ENCODE data around the gene STRA6.

GRCh38 chr15:74158855-74159650 lies 43.5 kb downstream of the STRA6 start:
- TF ChIP-seq, protein P1, sequence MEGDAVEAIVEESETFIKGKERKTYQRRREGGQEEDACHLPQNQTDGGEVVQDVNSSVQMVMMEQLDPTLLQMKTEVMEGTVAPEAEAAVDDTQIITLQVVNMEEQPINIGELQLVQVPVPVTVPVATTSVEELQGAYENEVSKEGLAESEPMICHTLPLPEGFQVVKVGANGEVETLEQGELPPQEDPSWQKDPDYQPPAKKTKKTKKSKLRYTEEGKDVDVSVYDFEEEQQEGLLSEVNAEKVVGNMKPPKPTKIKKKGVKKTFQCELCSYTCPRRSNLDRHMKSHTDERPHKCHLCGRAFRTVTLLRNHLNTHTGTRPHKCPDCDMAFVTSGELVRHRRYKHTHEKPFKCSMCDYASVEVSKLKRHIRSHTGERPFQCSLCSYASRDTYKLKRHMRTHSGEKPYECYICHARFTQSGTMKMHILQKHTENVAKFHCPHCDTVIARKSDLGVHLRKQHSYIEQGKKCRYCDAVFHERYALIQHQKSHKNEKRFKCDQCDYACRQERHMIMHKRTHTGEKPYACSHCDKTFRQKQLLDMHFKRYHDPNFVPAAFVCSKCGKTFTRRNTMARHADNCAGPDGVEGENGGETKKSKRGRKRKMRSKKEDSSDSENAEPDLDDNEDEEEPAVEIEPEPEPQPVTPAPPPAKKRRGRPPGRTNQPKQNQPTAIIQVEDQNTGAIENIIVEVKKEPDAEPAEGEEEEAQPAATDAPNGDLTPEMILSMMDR (IDR thresholded peaks at IDR 0.05) = no peak
- no peak for TF ChIP-seq POLR2A (IDR thresholded peaks at IDR 0.05)
